ENCODE results near the gene EPS15. TPM values are rescaled to one million over a fixed set of nuclear protein-coding genes. Genes with fewer than 3 reads are reported as not detected.
"Not testable (repeated sequence)": the region's sequence is repeated elsewhere in the genome, so short reads cannot be mapped to it uniquely, and the experiment has no call there.

EPS15 gene
- total RNA-seq, 1 donor, result 82.2 TPM

DNA sequence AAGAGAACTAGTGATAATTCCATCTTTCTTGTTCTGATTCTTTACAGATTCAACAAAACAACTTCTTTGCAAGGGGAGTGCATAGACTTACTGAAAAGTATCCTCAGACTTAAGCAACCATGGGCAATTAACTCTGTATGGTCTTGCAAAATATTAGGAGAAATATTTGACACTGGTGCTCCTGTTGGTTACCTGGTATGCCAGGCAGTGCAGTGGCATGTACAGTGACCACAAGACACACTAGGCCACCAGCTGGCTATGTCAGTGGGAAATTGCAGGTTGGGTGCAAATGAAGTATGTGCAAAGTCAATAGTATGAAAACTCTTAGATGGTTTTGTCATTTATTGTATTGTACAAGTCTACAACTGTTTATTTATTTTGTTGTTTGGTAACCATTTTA lies 34.5 kb downstream of the EPS15 start:
- H3K4me1 ChIP-seq (ENCODE audit: insufficient read depth, low read length), result peaks cover 8% of the 10 kb centered on the region
- no peak overlapping the region for H2AFZ ChIP-seq (ENCODE audit: low read length)
- TF ChIP-seq, protein P1, sequence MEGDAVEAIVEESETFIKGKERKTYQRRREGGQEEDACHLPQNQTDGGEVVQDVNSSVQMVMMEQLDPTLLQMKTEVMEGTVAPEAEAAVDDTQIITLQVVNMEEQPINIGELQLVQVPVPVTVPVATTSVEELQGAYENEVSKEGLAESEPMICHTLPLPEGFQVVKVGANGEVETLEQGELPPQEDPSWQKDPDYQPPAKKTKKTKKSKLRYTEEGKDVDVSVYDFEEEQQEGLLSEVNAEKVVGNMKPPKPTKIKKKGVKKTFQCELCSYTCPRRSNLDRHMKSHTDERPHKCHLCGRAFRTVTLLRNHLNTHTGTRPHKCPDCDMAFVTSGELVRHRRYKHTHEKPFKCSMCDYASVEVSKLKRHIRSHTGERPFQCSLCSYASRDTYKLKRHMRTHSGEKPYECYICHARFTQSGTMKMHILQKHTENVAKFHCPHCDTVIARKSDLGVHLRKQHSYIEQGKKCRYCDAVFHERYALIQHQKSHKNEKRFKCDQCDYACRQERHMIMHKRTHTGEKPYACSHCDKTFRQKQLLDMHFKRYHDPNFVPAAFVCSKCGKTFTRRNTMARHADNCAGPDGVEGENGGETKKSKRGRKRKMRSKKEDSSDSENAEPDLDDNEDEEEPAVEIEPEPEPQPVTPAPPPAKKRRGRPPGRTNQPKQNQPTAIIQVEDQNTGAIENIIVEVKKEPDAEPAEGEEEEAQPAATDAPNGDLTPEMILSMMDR (IDR thresholded peaks at IDR 0.05; ENCODE audit: extremely low read depth, low read depth, low read length), result no peak
- H3K79me2 ChIP-seq (ENCODE audit: insufficient read depth, low read length), result peaks cover 56% of the 10 kb centered on the region
- H3K4me3 ChIP-seq (ENCODE audit: insufficient read depth, low read length), result no peak overlapping the region
- DNase-seq (ENCODE audit: insufficient read length, low spot score, missing footprints), result peak; percentile 37
- no peaks in the 10 kb centered on the region for H3K9me3 ChIP-seq (ENCODE audit: low read depth, low read length)
- H4K20me1 ChIP-seq (ENCODE audit: insufficient read depth, low read length), result peaks cover 10% of the 10 kb centered on the region
- H3K36me3 ChIP-seq (ENCODE audit: insufficient read depth, low read length), result no peaks in the 10 kb centered on the region
- H3K27me3 ChIP-seq (ENCODE audit: insufficient read depth, low read length), result no peaks in the 10 kb centered on the region
- no peak overlapping the region for H3K4me2 ChIP-seq (ENCODE audit: insufficient read depth, low read length)
- H3K27ac ChIP-seq (ENCODE audit: low read depth, low read length), result no peak overlapping the region

DNA sequence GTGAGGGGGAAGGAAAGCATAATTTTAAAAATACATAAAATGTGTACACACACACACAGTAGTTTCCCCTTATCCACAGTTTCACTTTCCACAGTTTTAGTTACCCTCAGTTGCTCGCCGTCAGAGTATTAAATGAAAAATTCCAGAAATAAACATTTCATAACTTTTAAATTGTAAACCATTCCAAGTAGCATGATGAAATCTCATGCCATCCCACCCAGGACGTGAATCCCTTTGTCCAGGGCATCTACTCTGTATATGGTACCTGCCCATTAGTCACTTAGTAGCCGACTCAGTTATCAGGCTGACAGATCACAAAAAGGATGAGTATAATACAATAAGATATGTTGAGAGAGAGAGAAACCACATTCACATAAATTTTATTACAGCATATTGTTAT lies 36.2 kb downstream of the EPS15 start:
- no peak for DNase-seq (ENCODE audit: insufficient read length, low spot score, missing footprints)
- H3K4me2 ChIP-seq (ENCODE audit: insufficient read depth, low read length), result peak overlapping the region; percentile 46
- H3K4me3 ChIP-seq (ENCODE audit: insufficient read depth, low read length), result no peak overlapping the region
- H3K9me3 ChIP-seq (ENCODE audit: low read depth, low read length), result no peaks in the 10 kb centered on the region
- no peaks in the 10 kb centered on the region for H3K36me3 ChIP-seq (ENCODE audit: insufficient read depth, low read length)
- H2AFZ ChIP-seq (ENCODE audit: low read length), result no peak overlapping the region
- no peak overlapping the region for H3K27ac ChIP-seq (ENCODE audit: low read depth, low read length)
- TF ChIP-seq, protein P1 (IDR thresholded peaks at IDR 0.05; ENCODE audit: extremely low read depth, low read depth, low read length), result no peak
- peaks cover 47% of the 10 kb centered on the region for H3K79me2 ChIP-seq (ENCODE audit: insufficient read depth, low read length)
- peaks cover 5% of the 10 kb centered on the region for H4K20me1 ChIP-seq (ENCODE audit: insufficient read depth, low read length)
- H3K4me1 ChIP-seq (ENCODE audit: insufficient read depth, low read length), result no peaks in the 10 kb centered on the region
- no peaks in the 10 kb centered on the region for H3K27me3 ChIP-seq (ENCODE audit: insufficient read depth, low read length)

DNA sequence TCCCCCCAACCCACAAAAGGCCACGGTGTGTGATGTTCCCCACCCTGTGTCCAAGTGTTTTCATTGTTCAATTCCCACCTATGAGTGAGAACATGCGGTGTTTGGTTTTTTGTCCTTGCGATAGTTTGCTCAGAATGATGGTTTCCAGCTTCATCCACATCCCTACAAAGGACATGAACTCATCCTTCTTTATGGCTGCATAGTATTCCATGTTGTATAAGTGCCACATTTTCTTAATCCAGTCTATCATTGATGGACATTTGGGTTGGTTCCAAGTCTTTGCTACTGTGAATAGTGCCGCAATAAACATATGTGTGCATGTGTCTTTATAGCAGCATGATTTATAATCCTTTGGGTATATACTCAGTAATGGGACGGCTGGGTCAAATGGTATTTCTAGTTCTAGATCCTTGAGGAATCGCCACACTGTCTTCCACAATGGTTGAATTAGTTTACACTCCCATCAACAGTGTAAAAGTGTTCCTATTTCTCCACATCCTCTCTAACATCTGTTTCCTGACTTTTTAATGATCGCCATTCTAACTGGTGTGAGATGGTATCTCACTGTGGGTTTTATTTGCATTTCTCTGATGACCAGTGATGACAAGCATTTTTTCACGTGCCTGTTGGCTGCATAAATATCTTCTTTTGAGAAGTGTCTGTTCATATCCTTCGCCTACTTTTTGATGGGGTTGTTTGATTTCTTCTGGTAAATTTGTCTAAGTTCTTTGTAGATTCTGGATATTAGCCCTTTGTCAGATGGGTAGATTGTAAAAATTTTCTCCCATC lies 44.0 kb downstream of the EPS15 start:
- not testable (repeated sequence) for H3K4me3 ChIP-seq (ENCODE audit: insufficient read depth, low read length); H3K79me2 ChIP-seq (ENCODE audit: insufficient read depth, low read length); H3K9me3 ChIP-seq (ENCODE audit: low read depth, low read length); H3K27me3 ChIP-seq (ENCODE audit: insufficient read depth, low read length); H3K4me1 ChIP-seq (ENCODE audit: insufficient read depth, low read length); H4K20me1 ChIP-seq (ENCODE audit: insufficient read depth, low read length); H3K27ac ChIP-seq (ENCODE audit: low read depth, low read length); DNase-seq (ENCODE audit: insufficient read length, low spot score, missing footprints); H3K4me2 ChIP-seq (ENCODE audit: insufficient read depth, low read length); H3K36me3 ChIP-seq (ENCODE audit: insufficient read depth, low read length); H2AFZ ChIP-seq (ENCODE audit: low read length)

DNA sequence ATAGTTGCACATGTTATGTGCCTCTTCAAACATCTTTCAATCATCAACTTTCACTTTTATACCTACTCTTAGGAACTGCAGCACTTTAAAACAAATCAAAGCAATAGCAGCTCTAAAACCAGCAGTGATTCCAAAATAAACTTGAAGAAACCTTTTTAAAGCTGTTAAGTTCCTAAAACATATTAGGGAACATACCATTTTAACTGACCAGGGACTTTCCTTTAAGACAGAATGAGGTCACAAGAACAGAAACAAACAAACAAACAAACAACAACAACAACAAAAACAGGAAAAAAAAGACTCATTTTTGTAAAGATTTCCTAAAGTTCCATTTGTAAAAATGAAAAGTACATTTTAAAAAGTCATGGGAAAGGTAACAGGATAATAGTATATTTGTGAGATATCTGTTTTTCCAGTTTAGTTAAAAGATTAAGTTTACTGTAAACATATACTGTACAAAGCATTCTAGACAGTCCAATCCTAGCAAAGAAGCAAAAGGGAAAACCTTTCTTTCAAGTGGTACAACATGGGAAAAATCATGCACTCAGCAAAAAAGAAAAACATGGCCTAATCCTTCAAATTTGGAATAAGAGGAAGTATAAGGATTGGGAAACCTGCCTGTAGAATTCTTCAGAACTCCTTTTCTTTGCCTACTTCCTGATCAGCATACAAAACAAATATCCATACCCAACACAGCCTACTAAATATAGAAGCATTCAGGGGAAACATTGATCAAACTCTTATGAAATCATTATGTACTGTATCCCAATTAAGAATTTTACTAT lies 45.5 kb downstream of the EPS15 start:
- no peak for DNase-seq (ENCODE audit: insufficient read length, low spot score, missing footprints)
- H3K27me3 ChIP-seq (ENCODE audit: insufficient read depth, low read length), result no peaks in the 10 kb centered on the region
- peaks cover 6% of the 10 kb centered on the region for H3K36me3 ChIP-seq (ENCODE audit: insufficient read depth, low read length)
- H3K4me1 ChIP-seq (ENCODE audit: insufficient read depth, low read length), result no peaks in the 10 kb centered on the region
- H4K20me1 ChIP-seq (ENCODE audit: insufficient read depth, low read length), result no peaks in the 10 kb centered on the region
- no peak overlapping the region for H3K27ac ChIP-seq (ENCODE audit: low read depth, low read length)
- H2AFZ ChIP-seq (ENCODE audit: low read length), result no peak overlapping the region
- H3K79me2 ChIP-seq (ENCODE audit: insufficient read depth, low read length), result no peaks in the 10 kb centered on the region
- H3K4me3 ChIP-seq (ENCODE audit: insufficient read depth, low read length), result no peak overlapping the region
- no peak overlapping the region for H3K4me2 ChIP-seq (ENCODE audit: insufficient read depth, low read length)
- no peaks in the 10 kb centered on the region for H3K9me3 ChIP-seq (ENCODE audit: low read depth, low read length)
- TF ChIP-seq, protein P1 (IDR thresholded peaks at IDR 0.05; ENCODE audit: extremely low read depth, low read depth, low read length), result no peak
